Esophagus (tissue), 2 donors: ENCODE measurements around the gene TCTN2. TPM values are rescaled to one million over a fixed set of nuclear protein-coding genes. Genes with fewer than 3 reads are reported as not detected.

Source experiments
- H3K27ac ChIP-seq, 2 donors: one replicate each; pipeline ENCODE4 v1.5.1; 2013; ENCODE audit warnings: low read depth in 2 of 2, mild to moderate bottlenecking in 2 of 2, inconsistent platforms in 1 of 2, low read length in 1 of 2, moderate library complexity in 1 of 2
- H3K27me3 ChIP-seq, 2 donors: one replicate each; pipeline ENCODE4 v1.6.1; 2013; ENCODE audit warnings: low read length in 2 of 2, control low read depth in 1 of 2, mild to moderate bottlenecking in 1 of 2; ENCODE audit not compliant: insufficient read depth in 2 of 2, control insufficient read depth in 1 of 2
- H3K36me3 ChIP-seq, 2 donors: one replicate each; pipeline ENCODE4 v1.6.1; 2013; ENCODE audit warnings: low read length in 1 of 2; ENCODE audit not compliant: control insufficient read depth in 2 of 2, insufficient read depth in 2 of 2
- H3K4me1 ChIP-seq, 2 donors: one replicate each; pipeline ENCODE4 v1.6.1; 2013; ENCODE audit warnings: low read length in 1 of 2; ENCODE audit not compliant: control insufficient read depth in 2 of 2, insufficient read depth in 2 of 2
- H3K4me3 ChIP-seq, 2 donors: one replicate each; pipeline ENCODE4 v1.5.1; 2013; ENCODE audit warnings: low read length in 2 of 2, mild to moderate bottlenecking in 2 of 2, low read depth in 1 of 2, moderate library complexity in 1 of 2
- H3K9me3 ChIP-seq, 2 donors: one replicate each; pipeline ENCODE4 v1.6.1; 2013; ENCODE audit warnings: mild to moderate bottlenecking in 2 of 2, low read depth in 1 of 2, low read length in 1 of 2, moderate library complexity in 1 of 2; ENCODE audit not compliant: control insufficient read depth in 2 of 2, insufficient read depth in 1 of 2
- WGBS, 2 donors: extraction: QIAGEN DNeasy Blood & Tissue Kit; methylation state at CpG; one replicate each; pipeline ENCODE4 v1.1.7; 2013; 5-methylcytosine and 5-hydroxymethylcytosine counted together
- polyA plus RNA-seq, 2 donors: library from polyadenylated mRNA; stranded (reverse); fragments of 200-250 nt; gene quantifications; one replicate each; pipeline ENCODE4 v1.2.3, GENCODE V29; 2013
- donor health status: healthy with polysubstance abuse.
- donor health status: Bipolar disorder and iron deficiency.

The TCTN2 gene
- polyA plus RNA-seq, 2 donors: 1.8 to 2.6 TPM

- WGBS, 2 donors: 30% methylated on average over 6 of the region's 6 CpGs
- peak overlapping the region in 1 of 2 donors; percentile 80 for H3K4me3 ChIP-seq
These were observed 42.5 kb downstream of the TCTN2 start for GRCh38 chr12:123713398-123713797.

GRCh38 chr12:123713823-123714585 is 43.1 kb downstream of the TCTN2 start:
- Histone ChIP-seq H3K4me3 (peak overlapping the region in 1 of 2 donors; percentile 80), H3K4me1 (peaks cover 0 to 8% of the 10 kb centered on the region in 2 donors), H3K27me3 (no peaks in the 10 kb centered on the region), H3K9me3 (no peaks in the 10 kb centered on the region), H3K27ac (no peak overlapping the region), H3K36me3 (no peaks in the 10 kb centered on the region)
- 52 to 68% methylated on average over 10 of the region's 10 CpGs for WGBS, 2 donors

More at GRCh38 chr12:123713398-123713797, 42.5 kb downstream of the TCTN2 start:
- no peaks in the 10 kb centered on the region for H3K9me3 ChIP-seq
- H3K27ac ChIP-seq: peak overlapping the region in 1 of 2 donors; percentile 52
- H3K36me3 ChIP-seq: no peaks in the 10 kb centered on the region
- no peaks in the 10 kb centered on the region for H3K27me3 ChIP-seq
- peaks cover 0 to 8% of the 10 kb centered on the region in 2 donors for H3K4me1 ChIP-seq

GRCh38 chr12:123715195-123715594 is 44.3 kb downstream of the TCTN2 start:
- Histone ChIP-seq H3K4me1 (peaks cover 0 to 8% of the 10 kb centered on the region in 2 donors), H3K36me3 (no peaks in the 10 kb centered on the region), H3K27ac (no peak overlapping the region), H3K4me3 (no peak overlapping the region), H3K9me3 (no peaks in the 10 kb centered on the region), H3K27me3 (no peaks in the 10 kb centered on the region)
- WGBS, 2 donors: 49 to 58% methylated on average over 2 of the region's 2 CpGs

- WGBS, 2 donors: 94 to 98% methylated on average over 3 of the region's 3 CpGs
- no peak overlapping the region for H3K4me3 ChIP-seq
These were observed 46.4 kb downstream of the TCTN2 start for GRCh38 chr12:123717350-123717749.

GRCh38 chr12:123720141-123720814 is 49.4 kb downstream of the TCTN2 start:
- H3K4me1 ChIP-seq: no peaks in the 10 kb centered on the region
- H3K36me3 ChIP-seq: peaks cover 5% of the 10 kb centered on the region in 2 donors
- no peaks in the 10 kb centered on the region for H3K9me3 ChIP-seq
- WGBS, 2 donors: 71 to 80% methylated on average over 5 of the region's 5 CpGs
- H3K27ac ChIP-seq: no peak overlapping the region
- H3K27me3 ChIP-seq: no peaks in the 10 kb centered on the region
- H3K4me3 ChIP-seq: no peak overlapping the region

More at GRCh38 chr12:123717350-123717749, 46.4 kb downstream of the TCTN2 start:
- no peaks in the 10 kb centered on the region for H3K9me3 ChIP-seq
- H3K27ac ChIP-seq: no peak overlapping the region
- H3K4me1 ChIP-seq: peaks cover 0 to 5% of the 10 kb centered on the region in 2 donors
- H3K27me3 ChIP-seq: no peaks in the 10 kb centered on the region
- peaks cover 0 to 2% of the 10 kb centered on the region in 2 donors for H3K36me3 ChIP-seq

GRCh38 chr12:123721245-123721644 is 50.3 kb downstream of the TCTN2 start:
- Histone ChIP-seq H3K27me3 (no peaks in the 10 kb centered on the region), H3K4me3 (no peak overlapping the region), H3K9me3 (no peaks in the 10 kb centered on the region), H3K4me1 (no peaks in the 10 kb centered on the region), H3K27ac (no peak overlapping the region), H3K36me3 (peaks cover 5% of the 10 kb centered on the region in 2 donors)
- 94 to 95% methylated on average over 2 of the region's 2 CpGs for WGBS, 2 donors

GRCh38 chr12:123723011-123723410 is 52.1 kb downstream of the TCTN2 start:
- H3K4me3 ChIP-seq: no peak overlapping the region
- H3K27me3 ChIP-seq: no peaks in the 10 kb centered on the region
- peaks cover 5 to 7% of the 10 kb centered on the region in 2 donors for H3K36me3 ChIP-seq
- 78 to 82% methylated on average over 8 of the region's 8 CpGs for WGBS, 2 donors
- no peaks in the 10 kb centered on the region for H3K4me1 ChIP-seq
- no peak overlapping the region for H3K27ac ChIP-seq
- no peaks in the 10 kb centered on the region for H3K9me3 ChIP-seq

GRCh38 chr12:123723765-123724164 is 52.9 kb downstream of the TCTN2 start:
- Histone ChIP-seq H3K9me3 (no peaks in the 10 kb centered on the region), H3K4me3 (no peak overlapping the region), H3K36me3 (peaks cover 5 to 8% of the 10 kb centered on the region in 2 donors), H3K27me3 (no peaks in the 10 kb centered on the region), H3K4me1 (no peaks in the 10 kb centered on the region), H3K27ac (no peak overlapping the region)
- 72 to 80% methylated on average over 5 of the region's 5 CpGs for WGBS, 2 donors

GRCh38 chr12:123726244-123726643 is 55.3 kb downstream of the TCTN2 start:
- 63 to 69% methylated on average over 2 of the region's 2 CpGs for WGBS, 2 donors
- Histone ChIP-seq H3K27ac (no peak overlapping the region), H3K4me3 (no peak overlapping the region), H3K4me1 (no peaks in the 10 kb centered on the region), H3K36me3 (peaks cover 7 to 8% of the 10 kb centered on the region in 2 donors), H3K27me3 (no peaks in the 10 kb centered on the region), H3K9me3 (no peaks in the 10 kb centered on the region)
